Loucy (cell line): ENCODE results near the gene KCMF1.

Experiments used
- H2AFZ ChIP-seq: fragments of 200-600 bp; sonication (generic); 2 replicates; pipeline ENCODE4 v1.6.0; 2016; ENCODE audit warnings: antibody characterized with exemption, mild to moderate bottlenecking, low read length, moderate library complexity
- H3F3A ChIP-seq: fragments of 200-600 bp; 2 replicates; pipeline ENCODE4 v1.6.0; 2016; ENCODE audit warnings: antibody characterized with exemption, low read depth, mild to moderate bottlenecking
- H3K27me3 ChIP-seq: fragments of 200-600 bp; sonication (generic); 2 replicates; pipeline ENCODE4 v1.6.1; 2014; ENCODE audit warnings: low read length, mild to moderate bottlenecking; ENCODE audit not compliant: insufficient read depth, poor library complexity, severe bottlenecking
- H3K36me3 ChIP-seq: fragments of 200-600 bp; sonication (generic); 2 replicates; pipeline ENCODE4 v1.6.1; 2016; ENCODE audit warnings: low read length; ENCODE audit not compliant: insufficient read depth
- H3K4me1 ChIP-seq: fragments of 200-600 bp; sonication (generic); 2 replicates; pipeline ENCODE4 v1.5.1; 2014; ENCODE audit warnings: low read length, mild to moderate bottlenecking; ENCODE audit not compliant: insufficient read depth, poor library complexity, severe bottlenecking
- H3K4me2 ChIP-seq: fragments of 200-600 bp; sonication (generic); 2 replicates; pipeline ENCODE4 v1.6.0; 2014; ENCODE audit warnings: antibody characterized with exemption, low read length, low read depth, mild to moderate bottlenecking; ENCODE audit not compliant: poor library complexity, severe bottlenecking
- H3K4me3 ChIP-seq: fragments of 200-600 bp; sonication (generic); 2 replicates; pipeline ENCODE4 v1.5.1; 2014; ENCODE audit warnings: low read length, mild to moderate bottlenecking, mixed read lengths; ENCODE audit not compliant: poor library complexity, severe bottlenecking
- H3K79me2 ChIP-seq: fragments of 200-600 bp; sonication (generic); 2 replicates; pipeline ENCODE4 v1.6.1; 2014; ENCODE audit warnings: low read length; ENCODE audit not compliant: insufficient read depth
- H3K9ac ChIP-seq: fragments of 200-600 bp; sonication (generic); 2 replicates; pipeline ENCODE4 v1.6.0; 2014; ENCODE audit warnings: mild to moderate bottlenecking, low read depth, low read length, moderate library complexity; ENCODE audit not compliant: poor library complexity, severe bottlenecking
- H3K9me2 ChIP-seq: fragments of 200-600 bp; sonication (generic); replicated peaks from 2 replicates; pipeline ENCODE4 v1.6.1; 2016; ENCODE audit warnings: low read depth, low read length, mixed read lengths
- H3K9me3 ChIP-seq: fragments of 200-600 bp; sonication (generic); 2 replicates; pipeline ENCODE4 v1.6.1; 2014; ENCODE audit warnings: mild to moderate bottlenecking, antibody characterized with exemption, low read length, low read depth; ENCODE audit not compliant: insufficient read depth
- H4K20me1 ChIP-seq: fragments of 200-600 bp; sonication (generic); 2 replicates; pipeline ENCODE4 v1.6.0; 2014; ENCODE audit warnings: antibody characterized with exemption, low read length, mild to moderate bottlenecking; ENCODE audit not compliant: insufficient read depth, poor library complexity, severe bottlenecking
- EZH2phosphoT487 ChIP-seq: fragments of 200-600 bp; IDR thresholded peaks from 2 replicates; pipeline ENCODE4 v1.6.1; 2018; ENCODE audit warnings: antibody characterized with exemption, mild to moderate bottlenecking, moderate library complexity, borderline replicate concordance
- TF ChIP-seq, protein P1 (sequence below): fragments of 200-600 bp; sonication (generic); conservative IDR thresholded peaks from 2 replicates; pipeline ENCODE4 v1.5.1; 2014; ENCODE audit warnings: mild to moderate bottlenecking, antibody characterized with exemption, low read length

Gene KCMF1

DNA sequence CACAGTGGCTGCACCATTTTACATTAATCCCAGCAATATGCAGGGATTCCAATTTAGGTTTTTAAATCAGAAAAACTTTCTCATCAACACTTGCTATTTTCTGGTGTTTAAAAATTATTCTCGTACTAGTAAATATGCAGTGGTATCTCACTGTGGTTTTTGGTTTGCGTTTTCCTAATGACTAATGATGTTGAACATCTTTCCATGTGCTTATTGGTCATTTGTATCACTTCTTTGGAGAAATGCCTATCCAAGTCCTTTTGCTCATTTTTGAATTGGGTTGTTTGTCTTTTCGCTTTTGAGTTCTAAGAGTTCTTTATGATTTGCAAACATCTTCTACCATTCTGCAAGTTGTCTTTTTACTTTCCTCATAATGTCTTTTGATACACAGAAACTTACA, 100.1 kb downstream of the KCMF1 start:
- no peaks in the 10 kb centered on the region for H3K79me2 ChIP-seq
- no peaks in the 10 kb centered on the region for H4K20me1 ChIP-seq
- no peaks in the 10 kb centered on the region for H3K27me3 ChIP-seq
- no peaks in the 10 kb centered on the region for H3K9me3 ChIP-seq
- H3K4me2 ChIP-seq, result no peak overlapping the region
- H3K4me3 ChIP-seq, result no peak overlapping the region
- no peaks in the 10 kb centered on the region for H3K36me3 ChIP-seq
- peaks cover 2% of the 10 kb centered on the region for H3K4me1 ChIP-seq
- no peaks in the 10 kb centered on the region for H3K9me2 ChIP-seq
- no peak overlapping the region for H2AFZ ChIP-seq
- H3K9ac ChIP-seq, result no peak overlapping the region
- no peak for TF ChIP-seq EZH2phosphoT487
- TF ChIP-seq, protein P1, sequence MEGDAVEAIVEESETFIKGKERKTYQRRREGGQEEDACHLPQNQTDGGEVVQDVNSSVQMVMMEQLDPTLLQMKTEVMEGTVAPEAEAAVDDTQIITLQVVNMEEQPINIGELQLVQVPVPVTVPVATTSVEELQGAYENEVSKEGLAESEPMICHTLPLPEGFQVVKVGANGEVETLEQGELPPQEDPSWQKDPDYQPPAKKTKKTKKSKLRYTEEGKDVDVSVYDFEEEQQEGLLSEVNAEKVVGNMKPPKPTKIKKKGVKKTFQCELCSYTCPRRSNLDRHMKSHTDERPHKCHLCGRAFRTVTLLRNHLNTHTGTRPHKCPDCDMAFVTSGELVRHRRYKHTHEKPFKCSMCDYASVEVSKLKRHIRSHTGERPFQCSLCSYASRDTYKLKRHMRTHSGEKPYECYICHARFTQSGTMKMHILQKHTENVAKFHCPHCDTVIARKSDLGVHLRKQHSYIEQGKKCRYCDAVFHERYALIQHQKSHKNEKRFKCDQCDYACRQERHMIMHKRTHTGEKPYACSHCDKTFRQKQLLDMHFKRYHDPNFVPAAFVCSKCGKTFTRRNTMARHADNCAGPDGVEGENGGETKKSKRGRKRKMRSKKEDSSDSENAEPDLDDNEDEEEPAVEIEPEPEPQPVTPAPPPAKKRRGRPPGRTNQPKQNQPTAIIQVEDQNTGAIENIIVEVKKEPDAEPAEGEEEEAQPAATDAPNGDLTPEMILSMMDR, result no peak
- no peaks in the 10 kb centered on the region for H3F3A ChIP-seq

DNA sequence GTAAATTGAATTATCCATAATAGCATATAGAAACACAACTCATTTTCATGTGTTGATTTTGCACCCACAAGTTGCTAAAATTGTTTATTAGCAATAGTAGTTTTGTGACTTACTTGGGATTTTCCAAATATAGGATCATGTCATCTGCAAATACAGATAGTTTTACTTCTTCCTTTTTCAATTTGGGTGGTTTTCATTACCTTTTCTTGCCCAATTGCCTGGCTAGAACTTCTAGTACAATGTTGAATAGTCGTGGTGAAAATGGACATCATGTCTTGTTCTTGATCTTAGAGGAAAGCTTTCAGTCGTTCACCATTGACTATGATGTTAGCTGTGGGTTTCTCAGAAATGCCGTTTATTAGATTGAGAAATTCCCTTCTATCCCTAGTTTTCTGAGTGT, 102.1 kb downstream of the KCMF1 start:
- no peak overlapping the region for H3K9ac ChIP-seq
- H3K27me3 ChIP-seq, result no peaks in the 10 kb centered on the region
- H3F3A ChIP-seq, result no peaks in the 10 kb centered on the region
- H2AFZ ChIP-seq, result no peak overlapping the region
- no peaks in the 10 kb centered on the region for H3K79me2 ChIP-seq
- no peaks in the 10 kb centered on the region for H4K20me1 ChIP-seq
- TF ChIP-seq, protein P1, result no peak
- no peak for TF ChIP-seq EZH2phosphoT487
- H3K36me3 ChIP-seq, result no peaks in the 10 kb centered on the region
- no peaks in the 10 kb centered on the region for H3K4me1 ChIP-seq
- H3K4me2 ChIP-seq, result no peak overlapping the region
- H3K9me2 ChIP-seq, result no peaks in the 10 kb centered on the region
- H3K9me3 ChIP-seq, result no peaks in the 10 kb centered on the region
- no peak overlapping the region for H3K4me3 ChIP-seq

GRCh38 chr2:85076618-85077274, 105.8 kb downstream of the KCMF1 start:
- Histone ChIP-seq H3K4me2 (no peak overlapping the region), H3K9me3 (no peaks in the 10 kb centered on the region), H3K36me3 (no peaks in the 10 kb centered on the region), H3K9me2 (no peaks in the 10 kb centered on the region), H3K79me2 (no peaks in the 10 kb centered on the region), H3F3A (no peaks in the 10 kb centered on the region), H4K20me1 (no peaks in the 10 kb centered on the region), H3K4me3 (no peak overlapping the region), H2AFZ (no peak overlapping the region), H3K4me1 (no peaks in the 10 kb centered on the region), H3K9ac (no peak overlapping the region), H3K27me3 (no peaks in the 10 kb centered on the region)
- TF ChIP-seq, protein P1, result no peak
- TF ChIP-seq EZH2phosphoT487, result no peak
